Measurements from ENCODE around the gene CHURC1.

DNA sequence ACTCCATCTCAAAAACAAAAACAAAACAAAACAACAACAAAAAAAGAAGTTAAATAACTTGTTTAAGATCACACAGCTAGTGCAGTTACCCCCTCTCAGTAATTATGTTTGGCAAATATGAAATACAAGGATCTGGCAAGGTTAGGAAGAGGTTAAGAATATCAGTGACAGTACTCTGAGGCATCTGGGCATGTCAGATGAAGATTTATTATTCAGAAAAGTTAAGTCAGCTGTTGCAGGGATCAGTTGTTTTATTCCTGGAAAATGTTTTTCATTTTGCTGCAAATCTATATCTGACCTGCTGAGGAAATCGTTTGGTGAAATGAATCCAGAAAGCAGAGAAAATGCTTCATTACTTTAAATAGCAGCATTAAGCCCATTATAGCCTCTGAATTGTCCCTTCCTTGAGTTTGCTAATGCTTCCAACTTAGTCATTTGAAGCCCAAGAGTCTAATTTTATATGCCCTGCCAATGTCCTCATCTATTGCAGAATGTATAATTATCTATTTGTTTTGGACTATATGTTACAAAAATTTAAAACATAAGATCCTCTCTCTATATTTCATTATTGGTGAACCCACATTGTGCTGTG is 20.2 kb downstream of the CHURC1 start:
- TF ChIP-seq, protein P1, sequence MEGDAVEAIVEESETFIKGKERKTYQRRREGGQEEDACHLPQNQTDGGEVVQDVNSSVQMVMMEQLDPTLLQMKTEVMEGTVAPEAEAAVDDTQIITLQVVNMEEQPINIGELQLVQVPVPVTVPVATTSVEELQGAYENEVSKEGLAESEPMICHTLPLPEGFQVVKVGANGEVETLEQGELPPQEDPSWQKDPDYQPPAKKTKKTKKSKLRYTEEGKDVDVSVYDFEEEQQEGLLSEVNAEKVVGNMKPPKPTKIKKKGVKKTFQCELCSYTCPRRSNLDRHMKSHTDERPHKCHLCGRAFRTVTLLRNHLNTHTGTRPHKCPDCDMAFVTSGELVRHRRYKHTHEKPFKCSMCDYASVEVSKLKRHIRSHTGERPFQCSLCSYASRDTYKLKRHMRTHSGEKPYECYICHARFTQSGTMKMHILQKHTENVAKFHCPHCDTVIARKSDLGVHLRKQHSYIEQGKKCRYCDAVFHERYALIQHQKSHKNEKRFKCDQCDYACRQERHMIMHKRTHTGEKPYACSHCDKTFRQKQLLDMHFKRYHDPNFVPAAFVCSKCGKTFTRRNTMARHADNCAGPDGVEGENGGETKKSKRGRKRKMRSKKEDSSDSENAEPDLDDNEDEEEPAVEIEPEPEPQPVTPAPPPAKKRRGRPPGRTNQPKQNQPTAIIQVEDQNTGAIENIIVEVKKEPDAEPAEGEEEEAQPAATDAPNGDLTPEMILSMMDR (optimal IDR thresholded peaks at IDR 0.05 in 1 of 3, IDR thresholded peaks at IDR 0.05 in 1 of 3, conservative IDR thresholded peaks at IDR 0.05 in 1 of 3; ENCODE audit: extremely low read depth in 1 of 3, insufficient read depth in 2 of 3, low read length in 3 of 3): no peak
- TF ChIP-seq EZH2 (IDR thresholded peaks at IDR 0.05; ENCODE audit: low read length): no peak

All from keratinocyte (primary cell).